IPS-18a (cell line): ENCODE results near the gene RP9.

Experiments
- H3K27ac ChIP-seq: one replicate; pipeline ENCODE4 v1.5.1; 2013; ENCODE audit warnings: low read length
- H3K27me3 ChIP-seq: one replicate; pipeline ENCODE4 v1.6.1; 2013; ENCODE audit warnings: mild to moderate bottlenecking, low read length; ENCODE audit not compliant: control insufficient read depth, insufficient read depth
- H3K36me3 ChIP-seq: one replicate; pipeline ENCODE4 v1.6.1; 2013; ENCODE audit warnings: low read depth, low read length; ENCODE audit not compliant: control insufficient read depth
- H3K4me1 ChIP-seq: one replicate; pipeline ENCODE4 v1.6.1; 2013; ENCODE audit warnings: low read depth, low read length; ENCODE audit not compliant: control insufficient read depth
- H3K4me3 ChIP-seq: one replicate; pipeline ENCODE4 v1.5.1; 2013; ENCODE audit warnings: low read length
- H3K9ac ChIP-seq: one replicate; pipeline ENCODE4 v1.6.1; 2013; ENCODE audit warnings: mild to moderate bottlenecking, low read length, moderate library complexity
- H3K9me3 ChIP-seq: one replicate; pipeline ENCODE4 v1.6.1; 2013; ENCODE audit warnings: low read depth, low read length; ENCODE audit not compliant: control insufficient read depth

RP9 gene

DNA sequence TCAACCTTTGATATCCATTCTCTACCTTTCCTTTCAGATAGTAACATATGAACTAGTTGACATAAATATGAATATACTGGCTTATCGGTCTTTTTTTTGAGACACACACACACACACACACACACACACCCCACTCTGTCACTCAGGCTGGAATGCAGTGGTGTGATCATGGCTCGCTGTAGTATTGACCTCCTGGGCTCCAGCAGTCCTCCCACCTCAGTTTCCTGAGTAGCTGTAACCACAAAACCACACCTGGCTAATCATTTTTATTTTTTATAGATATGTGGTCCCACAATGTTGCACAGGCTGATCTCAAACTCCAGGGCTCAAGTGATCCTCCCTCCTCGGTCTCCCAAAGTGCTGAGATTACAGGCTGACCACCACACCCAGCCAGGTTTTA, 32.5 kb downstream of the RP9 start:
- no peaks in the 10 kb centered on the region for H3K27me3 ChIP-seq
- H3K4me1 ChIP-seq: peaks cover 27% of the 10 kb centered on the region
- H3K4me3 ChIP-seq: no peak overlapping the region
- no peak overlapping the region for H3K27ac ChIP-seq
- H3K9ac ChIP-seq: no peak overlapping the region
- no peaks in the 10 kb centered on the region for H3K9me3 ChIP-seq
- no peaks in the 10 kb centered on the region for H3K36me3 ChIP-seq

DNA sequence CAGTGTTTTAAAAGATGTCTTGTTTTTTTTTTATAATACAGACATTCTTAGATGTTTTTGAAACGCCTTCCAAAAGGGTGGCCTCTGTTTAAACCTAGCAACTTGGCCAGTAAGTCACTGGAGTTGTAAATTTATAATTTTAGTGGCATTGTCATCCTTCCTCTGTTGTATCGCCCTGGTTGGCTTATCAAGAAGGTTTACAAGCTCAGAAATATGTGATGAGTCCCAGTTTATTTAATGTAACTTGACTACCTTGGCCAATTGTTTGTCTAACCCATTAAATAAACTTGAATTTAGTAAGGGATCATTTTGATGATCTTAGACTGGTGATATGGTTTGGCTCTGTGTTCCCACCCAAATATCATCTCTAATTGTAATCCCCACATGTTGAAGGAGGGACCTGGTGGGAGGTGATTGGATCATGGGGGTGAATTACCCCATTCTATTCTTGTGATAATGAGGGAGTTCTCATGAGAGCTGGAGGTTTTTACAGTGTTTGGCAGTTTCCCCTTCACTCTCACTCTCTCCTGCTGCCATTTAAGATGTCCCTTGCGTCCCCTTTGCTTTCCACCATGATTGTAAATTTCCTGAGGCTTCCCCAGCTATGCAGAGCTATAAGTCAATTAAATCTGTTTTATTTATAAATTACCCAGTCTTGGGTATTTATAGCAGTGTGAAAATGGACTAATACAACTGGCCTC, 33.2 kb downstream of the RP9 start:
- no peaks in the 10 kb centered on the region for H3K9me3 ChIP-seq
- H3K27ac ChIP-seq: no peak overlapping the region
- H3K9ac ChIP-seq: no peak overlapping the region
- no peaks in the 10 kb centered on the region for H3K27me3 ChIP-seq
- H3K36me3 ChIP-seq: no peaks in the 10 kb centered on the region
- no peak overlapping the region for H3K4me3 ChIP-seq
- peaks cover 27% of the 10 kb centered on the region for H3K4me1 ChIP-seq

DNA sequence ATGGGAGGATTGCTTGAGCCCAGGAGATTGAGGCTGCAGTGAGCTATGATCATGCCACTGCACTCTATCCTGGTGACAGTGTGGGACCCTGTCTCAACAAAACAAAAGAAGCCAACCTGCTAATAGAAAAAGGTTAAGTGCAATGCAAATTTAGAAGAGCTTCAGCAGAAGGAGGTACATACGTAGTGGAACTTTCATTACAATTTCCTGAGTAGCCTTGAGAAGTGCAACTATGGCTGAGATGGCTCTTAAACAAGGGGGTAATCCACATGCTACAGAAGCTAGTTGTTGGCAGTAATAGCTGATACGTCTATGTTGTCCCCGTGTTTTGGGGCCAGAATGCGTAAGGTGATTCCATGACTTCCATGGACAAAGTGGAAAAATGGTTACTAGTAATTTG, 36.0 kb downstream of the RP9 start:
- Histone ChIP-seq H3K4me3 (no peak overlapping the region), H3K36me3 (no peaks in the 10 kb centered on the region), H3K4me1 (peaks cover 17% of the 10 kb centered on the region), H3K9me3 (peaks cover 5% of the 10 kb centered on the region), H3K27me3 (no peaks in the 10 kb centered on the region), H3K27ac (no peak overlapping the region), H3K9ac (no peak overlapping the region)

DNA sequence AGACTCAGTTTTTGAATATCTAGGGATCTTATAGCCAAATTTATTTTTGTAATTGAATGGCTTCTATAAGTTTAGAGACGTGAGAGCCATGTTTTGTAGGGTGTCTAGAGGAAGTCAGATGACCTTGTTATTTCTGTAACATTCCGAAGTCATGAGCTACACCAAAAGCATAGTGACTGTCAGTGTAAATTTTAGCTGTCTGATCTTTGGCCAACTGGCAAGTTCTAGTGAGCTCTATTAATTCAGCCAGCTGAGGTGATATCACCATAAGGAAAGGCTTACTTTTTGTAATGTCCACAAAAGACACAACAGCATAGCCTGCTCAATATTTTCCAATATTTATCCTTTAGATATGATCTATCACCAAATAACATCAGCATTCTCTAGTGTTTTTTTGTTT, 36.7 kb downstream of the RP9 start:
- Histone ChIP-seq H3K9ac (no peak overlapping the region), H3K4me3 (no peak overlapping the region), H3K4me1 (peaks cover 17% of the 10 kb centered on the region), H3K9me3 (peaks cover 5% of the 10 kb centered on the region), H3K27me3 (no peaks in the 10 kb centered on the region), H3K27ac (no peak overlapping the region), H3K36me3 (no peaks in the 10 kb centered on the region)

DNA sequence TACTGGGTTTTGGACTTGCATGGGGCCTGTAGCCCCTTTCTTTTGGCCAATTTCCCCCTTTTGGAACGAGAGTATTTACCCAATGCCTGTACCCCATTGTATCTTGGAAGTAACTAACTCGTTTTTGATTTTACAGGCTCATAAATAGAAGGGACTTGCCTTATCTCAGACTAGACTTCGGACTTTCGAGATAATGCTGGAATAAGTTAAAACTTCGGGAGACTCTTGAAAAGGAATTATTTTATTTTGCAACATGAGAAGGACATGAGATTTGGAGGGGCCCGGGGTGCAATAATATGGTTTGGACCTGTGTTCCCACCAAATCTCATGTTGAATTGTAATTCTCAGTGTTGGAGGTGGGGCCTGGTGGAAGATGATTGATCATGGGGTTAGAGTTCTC, 38.4 kb downstream of the RP9 start:
- no peak overlapping the region for H3K4me3 ChIP-seq
- no peak overlapping the region for H3K27ac ChIP-seq
- no peak overlapping the region for H3K9ac ChIP-seq
- peaks cover 7% of the 10 kb centered on the region for H3K4me1 ChIP-seq
- no peaks in the 10 kb centered on the region for H3K36me3 ChIP-seq
- peaks cover 7% of the 10 kb centered on the region for H3K9me3 ChIP-seq
- H3K27me3 ChIP-seq: no peaks in the 10 kb centered on the region

DNA sequence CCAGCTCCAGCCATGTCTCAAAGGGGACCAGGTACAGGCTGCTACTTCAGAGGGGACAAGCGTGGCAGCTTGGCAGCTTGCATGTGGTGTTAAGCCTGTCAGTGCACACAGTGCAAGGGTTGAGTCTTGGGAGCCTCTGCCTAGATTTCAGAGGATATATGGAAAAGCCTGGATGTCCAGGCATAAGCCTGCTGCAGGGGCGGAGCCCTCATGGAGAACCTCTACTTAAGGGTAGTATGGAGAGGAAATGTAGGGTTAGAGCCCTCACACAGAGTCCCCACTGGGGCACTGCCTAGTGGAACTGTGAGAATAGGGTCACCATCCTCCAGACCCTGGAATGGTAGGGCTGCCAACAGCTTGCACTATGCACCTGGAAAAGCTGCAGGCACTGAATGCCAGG, 38.9 kb downstream of the RP9 start:
- peaks cover 9% of the 10 kb centered on the region for H3K9me3 ChIP-seq
- peaks cover 1% of the 10 kb centered on the region for H3K4me1 ChIP-seq
- no peak overlapping the region for H3K9ac ChIP-seq
- no peaks in the 10 kb centered on the region for H3K36me3 ChIP-seq
- H3K27me3 ChIP-seq: no peaks in the 10 kb centered on the region
- no peak overlapping the region for H3K4me3 ChIP-seq
- no peak overlapping the region for H3K27ac ChIP-seq

DNA sequence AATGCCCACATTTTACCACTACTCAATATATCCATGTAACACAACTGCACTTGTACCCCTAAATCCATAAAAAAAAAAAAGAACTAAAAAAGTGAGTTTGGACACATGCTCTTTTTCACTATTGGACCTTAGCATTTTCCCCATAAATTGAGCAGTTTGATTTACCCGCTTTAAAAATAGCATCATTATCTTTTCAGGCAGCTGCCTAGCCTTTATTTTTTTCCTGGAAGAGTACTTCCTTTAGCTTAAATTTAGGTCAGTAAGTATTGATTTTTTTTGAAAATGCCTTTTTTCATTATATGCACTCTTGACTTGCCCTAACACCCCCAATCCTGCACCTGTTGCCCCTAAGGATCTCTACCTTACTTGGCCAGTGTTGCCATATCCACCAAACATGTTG, 41.3 kb downstream of the RP9 start:
- Histone ChIP-seq H3K27me3 (no peaks in the 10 kb centered on the region), H3K36me3 (no peaks in the 10 kb centered on the region), H3K9me3 (peaks cover 9% of the 10 kb centered on the region), H3K9ac (no peak overlapping the region), H3K4me1 (no peaks in the 10 kb centered on the region), H3K4me3 (no peak overlapping the region), H3K27ac (no peak overlapping the region)

DNA sequence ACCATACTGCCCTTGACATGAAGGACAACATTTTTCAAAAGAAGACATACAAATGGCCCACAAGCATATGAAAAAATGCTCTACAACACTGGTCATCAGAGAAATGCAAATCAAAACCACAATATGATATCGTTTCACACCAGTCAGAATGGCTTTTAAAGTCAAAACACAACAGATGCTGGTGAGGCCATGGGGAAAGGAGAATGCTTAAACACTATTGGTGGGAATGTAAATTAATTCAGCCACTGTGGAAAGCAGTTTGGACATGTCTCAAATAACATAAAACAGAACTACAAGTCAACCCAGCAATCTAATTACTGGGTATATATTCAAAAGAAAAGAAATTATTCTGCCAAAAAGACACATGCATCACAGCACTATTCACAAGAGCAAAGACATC, 42.4 kb downstream of the RP9 start:
- H3K9me3 ChIP-seq: peaks cover 9% of the 10 kb centered on the region

DNA sequence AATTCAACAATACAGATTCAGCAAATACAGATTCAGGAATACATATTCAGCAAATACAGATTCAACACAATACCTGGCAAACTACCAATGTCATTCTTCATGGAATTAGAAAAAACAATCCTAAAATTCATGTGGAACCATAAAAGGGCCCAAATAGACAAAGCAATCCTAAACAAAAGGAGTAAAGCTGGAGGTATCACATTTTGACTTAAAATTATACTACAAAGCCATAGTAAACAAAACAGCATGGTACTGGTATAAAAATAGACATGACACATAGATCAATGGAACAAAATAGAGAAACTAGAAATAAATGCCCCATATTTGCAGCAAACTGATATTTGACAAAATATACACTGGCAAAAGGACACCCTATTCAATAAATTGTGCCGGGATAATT, 43.2 kb downstream of the RP9 start:
- Histone ChIP-seq H3K9ac (no peak overlapping the region), H3K27ac (no peak overlapping the region), H3K27me3 (no peaks in the 10 kb centered on the region), H3K4me3 (no peak overlapping the region), H3K9me3 (peaks cover 9% of the 10 kb centered on the region), H3K36me3 (no peaks in the 10 kb centered on the region), H3K4me1 (peaks cover 8% of the 10 kb centered on the region)

More for the DNA sequence above, 42.4 kb downstream of the RP9 start:
- H3K27me3 ChIP-seq: no peaks in the 10 kb centered on the region
- no peak overlapping the region for H3K9ac ChIP-seq
- no peaks in the 10 kb centered on the region for H3K4me1 ChIP-seq
- no peak overlapping the region for H3K27ac ChIP-seq
- no peaks in the 10 kb centered on the region for H3K36me3 ChIP-seq
- no peak overlapping the region for H3K4me3 ChIP-seq

DNA sequence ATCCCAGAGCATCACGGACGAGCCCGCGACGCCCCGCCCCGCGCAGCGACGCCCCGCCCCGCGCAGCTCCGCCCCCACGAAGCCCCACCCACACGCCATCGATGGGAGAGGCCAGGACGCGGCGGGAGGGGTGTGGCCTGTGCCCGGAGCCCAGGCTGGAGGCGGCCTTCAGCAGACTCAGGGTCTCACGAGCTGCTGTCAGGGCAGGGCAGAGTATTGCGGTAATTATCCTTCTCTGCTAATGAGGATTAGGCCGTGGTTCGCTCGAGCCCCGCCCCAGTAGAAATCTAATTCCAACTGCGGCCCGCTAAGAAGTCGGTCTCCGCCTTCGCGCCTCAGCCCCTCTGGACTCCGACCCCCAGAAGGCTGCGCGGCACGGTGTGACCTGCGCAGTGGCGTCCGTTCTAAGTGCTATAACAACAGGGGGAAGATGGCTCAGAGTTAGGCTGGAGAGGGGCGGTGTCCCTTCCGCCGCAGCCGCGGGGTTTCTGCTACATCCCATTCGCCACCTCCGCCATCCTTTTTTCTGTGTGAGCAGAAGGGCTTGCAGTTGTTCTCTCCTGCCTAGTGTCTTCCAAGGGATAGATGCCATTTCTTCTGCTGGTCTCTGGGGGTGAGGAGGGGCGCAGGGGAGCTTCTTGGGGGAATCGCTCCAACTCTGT, 46.3 kb downstream of the RP9 start:
- Histone ChIP-seq H3K27ac (peak overlapping the region; percentile 44), H3K9ac (peak overlapping the region; percentile 81), H3K4me1 (peaks cover 9% of the 10 kb centered on the region), H3K9me3 (peaks cover 4% of the 10 kb centered on the region), H3K36me3 (no peaks in the 10 kb centered on the region), H3K27me3 (no peaks in the 10 kb centered on the region), H3K4me3 (peak overlapping the region; percentile 93)

DNA sequence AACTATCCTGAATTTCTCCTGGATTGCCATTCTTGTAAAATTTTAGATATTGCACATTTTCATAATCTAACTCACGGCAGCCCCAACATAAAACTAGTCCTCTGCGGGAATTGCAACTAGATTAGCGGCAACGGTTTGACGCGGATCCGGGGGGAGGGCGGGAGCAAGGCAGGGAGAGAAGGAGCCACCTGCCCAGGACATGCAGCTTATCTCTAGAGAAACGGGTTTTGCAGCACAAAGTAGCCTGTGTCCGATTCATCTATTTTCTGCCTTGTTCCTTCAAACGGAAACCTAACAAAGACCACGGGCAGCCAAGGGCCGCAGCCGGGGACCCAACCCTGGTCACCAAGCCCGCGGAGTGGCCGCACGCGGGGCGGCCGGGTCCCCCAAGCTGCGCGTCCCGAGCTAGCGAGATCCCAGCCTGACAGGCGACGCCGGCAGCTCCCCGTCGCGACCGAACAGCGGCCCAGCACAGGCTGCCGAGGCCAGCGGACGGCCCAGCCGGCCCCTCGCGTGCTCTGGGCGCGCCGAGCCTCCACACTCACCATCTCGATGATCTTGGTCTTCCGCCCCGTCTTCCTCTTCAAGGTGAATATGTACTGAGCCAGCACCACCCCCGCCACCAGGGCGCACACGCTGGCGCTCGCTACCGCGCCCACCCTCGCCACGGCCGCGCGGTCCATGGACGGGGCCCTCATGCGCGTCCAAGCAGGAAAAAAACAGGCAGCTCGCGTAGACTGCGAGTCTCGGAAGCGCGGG, 47.0 kb downstream of the RP9 start, which contains the start of gene NT5C3A:
Gene NT5C3A, minus strand, starts transcription at position 754 of the 759 bp plus-strand sequence. Its CDS starts 71 bp downstream, at position 683.
- peaks cover 9% of the 10 kb centered on the region for H3K4me1 ChIP-seq
- H3K4me3 ChIP-seq: peak within 1 kb of the TSS; percentile 93
- peak within 1 kb of the TSS; percentile 44 for H3K27ac ChIP-seq
- no peaks in the 10 kb centered on the region for H3K36me3 ChIP-seq
- peak within 1 kb of the TSS; percentile 81 for H3K9ac ChIP-seq
- no peaks in the 10 kb centered on the region for H3K27me3 ChIP-seq
- H3K9me3 ChIP-seq: peaks cover 4% of the 10 kb centered on the region
